ENCODE results near the gene TOP1.

The TOP1 gene

DNA sequence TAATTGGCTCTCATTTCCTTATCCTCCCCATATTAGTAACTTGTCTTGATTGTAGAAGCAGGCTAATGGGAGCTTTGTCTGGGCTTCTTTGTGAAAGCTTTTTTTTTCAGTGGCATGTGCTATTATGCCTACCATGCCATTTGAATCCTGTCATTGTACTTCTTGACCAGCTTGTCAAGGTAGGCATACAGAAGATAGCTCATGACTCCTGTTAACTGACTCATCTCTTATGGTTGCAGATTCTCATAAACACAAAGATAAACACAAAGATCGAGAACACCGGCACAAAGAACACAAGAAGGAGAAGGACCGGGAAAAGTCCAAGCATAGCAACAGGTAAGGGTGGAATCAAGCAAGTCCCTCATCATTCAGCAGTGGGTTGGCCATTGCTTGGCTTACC lies 32.5 kb downstream of the TOP1 start:
- no peak for FAIRE-seq

GRCh38 chr20:41063442-41063841 lies 34.8 kb downstream of the TOP1 start:
- no peak for FAIRE-seq

DNA sequence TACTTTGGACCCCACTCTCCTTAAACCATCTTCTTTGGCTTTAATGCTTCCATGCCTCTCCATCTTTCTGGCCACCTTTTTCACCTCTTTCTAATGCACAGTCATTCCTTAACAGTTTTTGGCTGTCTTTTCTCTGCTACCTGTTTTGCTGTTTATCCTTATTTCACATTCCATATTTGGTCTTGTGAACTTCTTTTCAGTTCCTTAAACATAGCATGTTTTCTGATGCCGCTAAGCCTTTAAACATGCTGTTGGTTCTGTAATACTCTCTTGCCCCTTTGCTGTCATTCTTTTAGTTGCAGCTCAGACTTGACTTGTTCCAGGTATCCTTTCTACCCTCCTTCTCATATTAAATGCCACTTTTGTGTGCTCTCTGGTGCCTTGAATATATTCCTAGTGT lies 35.8 kb downstream of the TOP1 start:
- FAIRE-seq, result no peak

DNA sequence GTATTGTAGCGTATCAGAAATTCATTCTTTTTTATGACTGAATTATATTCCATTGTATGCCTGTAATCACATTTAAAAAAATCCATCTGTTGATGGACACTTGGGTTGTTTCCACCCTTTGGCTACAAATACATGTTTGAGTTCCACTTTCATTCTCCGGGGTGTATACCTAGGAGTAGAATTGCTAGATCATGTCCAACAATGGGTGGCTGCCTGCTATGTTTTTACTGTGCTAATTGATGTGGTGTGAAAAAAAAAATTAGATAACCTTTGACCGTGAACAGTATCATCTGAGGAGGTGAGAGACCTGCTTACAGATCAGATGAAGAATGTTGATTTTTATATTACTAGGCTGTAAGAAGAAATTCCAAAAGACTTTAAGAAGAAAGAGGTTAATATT lies 37.1 kb downstream of the TOP1 start:
- FAIRE-seq, result no peak

- no peak for FAIRE-seq
Measured at GRCh38 chr20:41068806-41069205, 40.2 kb downstream of the TOP1 start.

DNA sequence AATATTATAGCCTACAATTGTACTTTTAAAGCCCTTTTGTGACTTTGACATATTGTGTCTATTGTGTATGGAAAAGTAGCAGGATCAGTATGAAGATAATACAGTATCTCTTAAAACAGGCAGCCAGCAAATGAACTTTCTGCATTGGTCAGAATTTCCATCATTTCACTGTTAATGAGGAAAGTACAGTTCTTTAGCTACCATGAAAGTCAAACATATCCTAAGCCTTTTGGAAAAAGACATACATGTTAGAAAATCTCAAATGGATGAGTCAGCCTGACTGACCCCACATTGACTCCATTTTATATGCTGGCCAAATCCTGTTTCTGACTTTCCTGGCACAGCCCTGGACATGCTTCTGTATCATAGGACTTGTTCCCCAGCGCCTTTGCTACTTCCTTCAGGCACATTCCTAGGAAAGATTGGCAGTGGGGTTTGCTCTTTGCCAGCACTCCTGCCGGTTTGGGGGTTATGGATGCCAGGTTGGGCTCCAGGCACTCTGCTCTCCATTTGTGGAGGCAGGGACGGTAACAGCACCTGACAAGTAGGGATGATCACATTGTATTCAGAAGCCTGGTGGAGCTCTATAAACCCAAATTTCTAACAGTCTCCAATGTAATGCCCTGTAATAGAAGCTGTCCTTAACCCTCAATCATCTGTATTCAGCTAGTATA lies 43.7 kb downstream of the TOP1 start:
- FAIRE-seq, result no peak

DNA sequence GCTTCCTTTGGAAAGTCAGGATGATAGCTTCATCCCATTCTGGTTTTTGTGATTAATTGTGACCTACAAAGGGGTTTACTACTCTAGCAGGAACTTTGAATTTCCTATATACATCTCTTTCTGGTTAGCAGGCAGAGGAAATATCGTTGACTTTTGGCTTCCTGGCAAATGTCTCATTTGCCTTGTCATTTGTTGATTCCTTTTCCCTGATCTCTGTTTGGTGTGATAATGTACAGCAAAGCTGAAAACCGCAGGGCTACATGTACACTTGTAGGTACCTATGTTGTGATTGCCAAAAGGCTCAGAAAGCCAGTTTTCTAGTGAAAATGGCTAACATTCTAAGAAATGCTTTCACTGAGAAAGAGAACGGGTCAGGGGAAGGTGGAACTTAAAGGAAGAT lies 44.3 kb downstream of the TOP1 start:
- FAIRE-seq, result no peak

DNA sequence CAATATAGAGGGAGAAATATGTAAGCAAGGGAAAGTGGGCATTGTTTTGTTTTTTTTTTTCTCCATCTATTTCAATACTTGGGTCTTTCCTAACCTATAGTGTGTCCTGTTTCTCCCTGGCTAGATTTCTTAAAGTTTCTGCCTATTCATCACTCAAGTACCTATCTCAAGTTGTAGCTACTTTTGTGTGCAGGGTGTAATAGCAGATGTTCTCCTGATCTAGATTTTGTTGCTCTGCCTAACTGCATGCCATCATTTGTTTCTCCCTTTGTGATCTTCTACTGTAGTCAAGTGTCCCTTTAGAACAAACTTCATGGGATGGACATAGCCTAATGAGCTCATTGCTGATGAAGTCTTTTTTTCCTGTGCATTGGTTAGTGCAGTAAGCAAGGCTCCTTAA lies 45.8 kb downstream of the TOP1 start:
- no peak for FAIRE-seq

DNA sequence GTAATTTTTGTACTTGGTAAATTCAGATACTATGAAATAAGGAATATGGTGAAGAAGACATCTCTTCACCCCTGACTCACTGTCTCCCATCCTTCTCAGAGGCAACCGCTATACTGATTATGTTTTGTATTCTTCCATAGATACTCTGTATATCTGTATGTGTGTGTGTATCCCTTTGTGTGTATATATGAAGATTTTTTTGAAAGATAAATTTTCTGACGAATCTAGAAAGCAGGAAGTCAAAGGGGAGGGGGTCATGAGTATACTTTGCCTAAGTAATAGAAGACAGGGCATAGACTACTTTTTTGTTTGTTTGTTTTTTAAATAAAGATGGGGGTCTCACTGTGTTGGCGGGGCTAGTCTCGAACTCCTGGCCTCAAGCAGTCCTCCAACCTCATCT lies 48.2 kb downstream of the TOP1 start:
- FAIRE-seq, result no peak

- peak; percentile 19 for FAIRE-seq
Measured at GRCh38 chr20:41078329-41078728, 49.7 kb downstream of the TOP1 start.

DNA sequence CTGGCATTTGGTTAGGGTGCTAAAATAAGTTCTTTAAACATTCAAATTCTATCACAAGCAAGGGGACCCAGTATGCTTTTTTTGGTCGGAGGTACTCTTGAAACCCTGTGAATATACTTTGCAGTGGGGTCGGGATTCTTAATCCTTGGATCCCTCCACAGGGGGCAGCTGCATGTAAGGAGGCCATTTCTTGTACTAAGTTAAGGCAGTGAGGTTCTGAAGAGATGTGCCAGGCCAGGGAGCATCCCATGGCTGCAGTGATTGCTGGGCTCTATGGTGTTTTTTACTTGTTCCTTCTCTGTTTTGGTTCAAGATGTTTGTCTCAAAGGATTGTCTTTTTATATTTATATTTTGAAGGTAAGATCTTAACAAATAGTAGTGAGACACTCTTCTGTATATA lies 50.4 kb downstream of the TOP1 start:
- no peak for FAIRE-seq

DNA sequence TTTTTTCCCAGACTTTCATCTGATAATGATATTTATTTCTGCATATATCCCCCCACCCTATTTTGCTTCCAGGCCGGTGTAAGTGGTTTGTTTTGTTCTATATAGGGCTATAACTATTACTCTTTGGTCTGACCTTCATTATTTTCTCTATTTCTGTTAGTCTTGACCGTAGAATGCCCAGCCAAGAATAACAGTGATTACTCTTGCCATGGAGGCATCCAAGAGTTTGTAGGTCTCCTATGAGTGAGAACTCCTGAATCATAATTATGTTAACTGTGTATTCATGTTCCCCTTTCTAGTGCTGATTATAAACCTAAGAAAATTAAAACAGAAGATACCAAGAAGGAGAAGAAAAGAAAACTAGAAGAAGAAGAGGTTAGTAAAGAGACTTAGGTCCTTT lies 52.2 kb downstream of the TOP1 start:
- FAIRE-seq, result no peak

DNA sequence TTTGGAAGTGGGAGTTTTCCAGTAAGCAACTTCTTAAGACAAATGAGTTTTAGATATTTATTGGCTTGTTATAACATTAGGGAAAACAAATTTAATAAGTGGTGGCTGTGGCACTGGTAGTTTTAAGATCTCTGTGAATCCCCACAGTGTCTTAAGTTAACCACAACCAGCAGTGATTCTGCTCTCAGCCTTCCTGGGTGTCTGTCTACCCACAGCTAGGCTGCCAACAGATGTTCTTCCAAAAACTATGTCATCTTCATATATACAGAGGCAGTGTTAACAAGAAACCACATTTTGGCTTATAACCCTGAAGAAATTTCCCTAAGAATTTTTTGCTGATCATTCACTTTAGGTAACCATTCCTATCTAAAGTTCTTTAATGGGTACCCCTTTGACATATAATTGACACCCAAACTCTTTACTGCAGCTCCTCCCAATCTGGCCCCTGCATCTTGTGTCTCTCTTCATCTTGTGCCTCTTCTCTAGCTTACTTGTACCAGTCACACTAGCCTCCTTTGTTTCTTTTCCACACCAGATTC lies 52.7 kb downstream of the TOP1 start:
- no peak for FAIRE-seq

DNA sequence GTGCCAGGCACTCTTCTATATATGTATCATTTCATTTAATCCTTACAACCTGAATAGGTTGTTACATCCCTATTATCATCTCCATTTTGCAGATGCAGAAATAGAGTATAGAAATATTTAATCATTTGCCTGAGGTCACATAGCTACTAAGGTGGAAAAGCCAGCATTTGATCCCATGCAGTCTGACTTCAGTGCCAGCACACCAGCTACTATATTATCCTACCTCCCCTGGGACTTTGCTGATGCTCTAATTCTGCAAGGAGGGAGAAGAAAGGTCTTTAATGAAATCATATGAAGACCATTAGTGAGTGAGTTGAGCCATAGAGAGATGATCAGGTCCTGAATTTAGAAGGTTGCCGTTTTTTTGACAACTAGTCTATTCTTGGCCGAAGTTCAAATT lies 53.7 kb downstream of the TOP1 start:
- FAIRE-seq, result no peak

- FAIRE-seq, result no peak
Measured at GRCh38 chr20:41085606-41086005, 57.0 kb downstream of the TOP1 start.

DNA sequence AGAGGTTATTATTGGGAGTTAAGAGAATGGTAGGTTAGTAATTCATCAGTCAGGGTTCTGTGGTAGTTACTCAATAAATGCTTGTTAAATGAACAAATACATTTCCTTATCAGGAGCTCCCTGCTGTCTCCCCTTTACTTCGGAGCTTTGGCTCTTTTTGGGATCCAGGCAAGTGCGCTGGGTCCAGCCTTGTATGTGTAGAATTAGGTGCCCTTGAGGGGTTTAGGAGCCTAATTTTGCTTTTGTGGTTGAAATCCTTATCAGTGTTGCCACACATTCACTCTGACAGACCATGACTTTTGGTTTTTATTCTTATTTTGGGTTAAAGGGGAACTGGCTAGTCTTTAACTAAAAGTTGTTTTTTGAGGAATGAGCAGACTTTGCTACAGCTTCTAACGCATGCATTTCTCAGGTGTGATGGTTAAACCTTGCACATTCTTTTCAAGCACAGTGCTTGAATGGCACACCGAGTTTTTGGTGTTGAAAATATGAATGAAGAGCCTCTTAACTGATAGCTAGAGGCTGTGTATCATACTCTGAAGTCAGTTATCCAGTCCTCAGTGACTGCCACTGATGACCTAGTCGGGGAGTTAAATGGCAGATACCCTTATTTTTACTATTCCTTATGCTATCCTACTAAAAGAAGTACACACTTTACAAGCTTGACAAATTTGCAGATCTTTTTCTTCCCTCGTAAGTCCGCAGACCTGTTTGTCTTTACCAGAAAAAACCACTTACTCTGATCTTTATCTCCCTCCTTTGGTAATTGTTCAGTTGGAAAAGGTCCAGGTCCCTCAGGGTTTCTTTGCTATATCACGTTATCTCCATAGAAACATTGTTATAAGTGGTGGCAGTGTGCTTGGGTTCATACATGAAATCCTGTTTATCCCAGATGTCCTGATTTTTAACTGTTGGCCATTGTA lies 58.0 kb downstream of the TOP1 start:
- FAIRE-seq, result no peak

DNA sequence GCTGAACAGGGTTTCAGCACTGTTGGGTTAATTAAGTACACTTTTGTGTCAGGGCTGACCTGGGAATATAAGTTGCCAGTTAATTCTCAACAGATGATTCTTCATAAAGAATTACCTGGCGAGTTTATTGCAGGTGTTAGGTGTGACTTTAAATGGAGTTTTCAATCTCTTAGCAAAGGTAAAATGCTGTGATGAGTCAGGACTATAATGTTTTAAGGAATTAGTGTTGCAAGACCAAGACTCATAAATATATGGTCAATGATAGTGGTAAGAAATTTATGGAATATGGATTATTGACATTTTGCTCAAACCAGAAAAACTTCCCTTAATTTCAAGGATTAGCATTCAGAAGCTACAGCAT lies 58.7 kb downstream of the TOP1 start:
- no peak for FAIRE-seq

GRCh38 chr20:41087777-41088176 lies 59.2 kb downstream of the TOP1 start:
- no peak for FAIRE-seq

DNA sequence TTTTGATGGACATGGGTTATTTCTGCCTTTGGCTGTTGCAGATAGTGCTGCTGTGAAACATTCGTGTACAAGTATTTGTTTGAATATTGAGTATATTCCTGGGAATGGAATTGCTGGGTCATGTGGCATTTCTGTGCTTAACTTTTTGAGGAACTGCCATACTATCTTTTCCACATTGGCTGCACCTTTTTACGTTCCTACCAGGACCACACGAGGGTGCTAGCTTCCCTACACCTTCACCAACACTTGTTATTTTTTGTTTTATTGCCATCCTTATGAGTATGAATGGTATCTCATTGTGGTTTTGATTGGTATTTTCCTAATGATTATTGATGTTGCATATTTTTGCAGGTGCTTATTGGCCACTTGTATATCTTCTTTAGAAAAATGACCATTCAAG lies 60.9 kb downstream of the TOP1 start:
- FAIRE-seq, result no peak

DNA sequence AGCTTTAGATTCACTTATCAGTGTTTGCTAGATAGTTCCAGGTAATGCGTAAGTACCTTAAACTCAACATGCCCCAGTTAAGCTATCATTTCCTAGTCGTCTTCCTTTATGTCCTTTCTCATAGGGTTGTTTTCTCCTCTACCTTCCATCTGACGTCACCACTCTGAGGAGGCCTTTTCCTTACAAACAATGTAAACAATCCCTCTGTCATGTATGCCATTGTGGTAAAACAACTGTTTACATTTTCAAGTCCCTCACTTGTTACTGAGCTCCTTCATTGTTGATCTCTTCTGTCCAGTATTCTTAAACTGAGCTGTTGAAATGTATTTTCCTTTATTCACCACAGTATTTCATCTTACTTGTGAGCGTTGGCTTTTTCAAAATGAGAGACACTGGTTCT lies 63.3 kb downstream of the TOP1 start:
- no peak for FAIRE-seq

DNA sequence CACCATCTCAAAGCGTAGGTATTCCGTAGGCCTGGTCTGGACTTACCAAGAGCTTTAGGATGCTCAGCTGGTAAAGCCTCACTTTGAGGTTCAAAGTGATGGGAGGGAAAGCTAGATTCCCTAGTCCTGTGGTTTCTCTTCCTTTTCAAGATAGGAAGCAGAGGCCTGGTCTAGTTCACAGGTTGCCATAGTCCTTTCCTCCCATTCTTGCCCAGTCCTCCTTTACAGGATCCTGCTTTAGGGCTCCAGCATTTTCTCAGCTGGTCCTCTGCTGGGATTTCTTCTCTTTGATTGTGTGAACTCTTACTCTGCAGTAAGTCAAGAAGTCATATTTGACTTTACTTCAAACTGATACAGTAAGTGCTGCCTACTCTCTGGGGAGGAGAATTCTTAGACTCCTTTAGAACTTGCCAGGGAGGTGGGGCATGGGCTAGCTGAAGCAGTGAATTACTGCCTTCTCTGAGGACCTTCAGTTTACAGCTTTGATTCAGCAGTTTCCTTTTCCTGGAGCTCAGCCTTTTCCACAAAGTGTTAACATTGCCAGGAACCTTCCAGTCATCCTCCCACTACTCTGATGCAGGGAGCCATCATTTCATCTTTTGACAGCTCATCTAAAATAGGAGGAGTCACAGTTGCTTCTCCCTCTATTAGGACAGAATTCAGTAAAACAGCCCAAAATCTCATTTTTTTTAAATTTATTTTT lies 65.9 kb downstream of the TOP1 start:
- FAIRE-seq, result no peak

GRCh38 chr20:41095110-41095969 lies 66.7 kb downstream of the TOP1 start:
- peak; percentile 86 for FAIRE-seq

Measured in A204.1 (cell line).